ENCODE data around the gene ACYP1. TPM values are rescaled to one million over a fixed set of nuclear protein-coding genes. Genes with fewer than 3 reads are reported as not detected.

ACYP1 gene
- total RNA-seq, 1 donor from 2014 or later = 10.4 TPM

DNA sequence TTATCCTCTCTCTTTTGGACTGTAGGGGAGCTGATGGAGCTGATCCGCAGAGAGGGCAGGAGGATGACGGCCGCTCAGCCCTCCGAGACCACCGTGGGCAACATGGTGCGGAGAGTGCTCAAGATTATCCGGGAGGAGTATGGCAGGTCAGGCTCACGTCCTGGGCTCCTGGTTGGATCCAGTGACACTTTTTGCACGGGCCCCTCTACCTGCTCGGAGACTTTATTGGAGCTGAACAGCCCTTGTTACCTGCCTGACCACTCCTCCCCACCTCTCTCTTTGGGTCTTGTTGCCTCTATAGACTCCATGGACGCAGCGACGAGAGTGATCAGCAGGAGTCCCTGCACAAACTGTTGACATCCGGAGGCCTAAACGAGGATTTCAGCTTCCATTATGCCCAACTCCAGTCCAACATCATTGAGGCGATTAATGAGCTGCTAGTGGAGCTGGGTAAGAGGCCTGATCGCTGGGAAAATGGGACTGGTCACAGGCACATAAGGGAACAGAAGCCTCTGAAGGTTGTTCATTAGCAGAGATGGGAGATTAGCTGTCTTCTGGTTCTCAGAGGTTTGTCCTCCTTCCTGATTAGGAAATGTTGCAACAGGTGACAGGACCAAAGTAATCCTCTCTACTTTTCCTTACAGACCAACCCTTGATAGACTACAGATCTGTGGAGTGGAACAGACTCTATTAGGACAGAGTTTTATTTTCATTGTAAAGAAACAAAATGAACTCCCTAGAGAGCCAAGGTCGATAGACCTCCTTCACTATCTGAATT is 60.4 kb downstream of the ACYP1 start:
- TF ChIP-seq, protein P1, sequence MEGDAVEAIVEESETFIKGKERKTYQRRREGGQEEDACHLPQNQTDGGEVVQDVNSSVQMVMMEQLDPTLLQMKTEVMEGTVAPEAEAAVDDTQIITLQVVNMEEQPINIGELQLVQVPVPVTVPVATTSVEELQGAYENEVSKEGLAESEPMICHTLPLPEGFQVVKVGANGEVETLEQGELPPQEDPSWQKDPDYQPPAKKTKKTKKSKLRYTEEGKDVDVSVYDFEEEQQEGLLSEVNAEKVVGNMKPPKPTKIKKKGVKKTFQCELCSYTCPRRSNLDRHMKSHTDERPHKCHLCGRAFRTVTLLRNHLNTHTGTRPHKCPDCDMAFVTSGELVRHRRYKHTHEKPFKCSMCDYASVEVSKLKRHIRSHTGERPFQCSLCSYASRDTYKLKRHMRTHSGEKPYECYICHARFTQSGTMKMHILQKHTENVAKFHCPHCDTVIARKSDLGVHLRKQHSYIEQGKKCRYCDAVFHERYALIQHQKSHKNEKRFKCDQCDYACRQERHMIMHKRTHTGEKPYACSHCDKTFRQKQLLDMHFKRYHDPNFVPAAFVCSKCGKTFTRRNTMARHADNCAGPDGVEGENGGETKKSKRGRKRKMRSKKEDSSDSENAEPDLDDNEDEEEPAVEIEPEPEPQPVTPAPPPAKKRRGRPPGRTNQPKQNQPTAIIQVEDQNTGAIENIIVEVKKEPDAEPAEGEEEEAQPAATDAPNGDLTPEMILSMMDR (IDR thresholded peaks at IDR 0.05) = no peak
- Mint-ChIP-seq H3K27ac (ENCODE audit: unreplicated experiment) (peak overlapping the region; percentile 85), H3K4me3 (ENCODE audit: unreplicated experiment) (peak overlapping the region; percentile 100), H3K27me3 (ENCODE audit: unreplicated experiment) (peaks cover 14% of the 10 kb centered on the region), H3K4me1 (ENCODE audit: unreplicated experiment) (peaks cover 29% of the 10 kb centered on the region), H3K9me3 (ENCODE audit: unreplicated experiment) (no peaks in the 10 kb centered on the region), H3K36me3 (ENCODE audit: unreplicated experiment) (peaks cover 41% of the 10 kb centered on the region)
- DNase-seq (ENCODE audit: extremely low spot score, unreplicated experiment) = no peak

Other genes starting within 250 kb of the ACYP1 start
- not detected in 2 replicates for gene PROX2, start 187.9 kb downstream of the ACYP1 start, total RNA-seq
- gene DLST, start 182.1 kb downstream of the ACYP1 start, total RNA-seq = 101 and 107 TPM in 2 replicates
- 0.65 and 0.97 TPM in 2 replicates for gene RPS6KL1, start 140.8 kb downstream of the ACYP1 start, total RNA-seq
- gene PGF, start 108.4 kb downstream of the ACYP1 start, total RNA-seq = 3.5 and 3.9 TPM in 2 replicates
- 44.4 and 46.7 TPM in 2 replicates for gene EIF2B2, start 61.1 kb downstream of the ACYP1 start, total RNA-seq
- gene MLH3, start 12.6 kb downstream of the ACYP1 start, total RNA-seq = 21.8 and 22.9 TPM in 2 replicates
- 0.08 and 1.0 TPM in 2 replicates for gene ZC2HC1C, start 5.6 kb upstream of the ACYP1 start, total RNA-seq
- 116 and 117 TPM in 2 replicates for gene NEK9, start 63.0 kb upstream of the ACYP1 start, total RNA-seq
- 380 and 409 TPM in 2 replicates for gene TMED10, start 112.6 kb upstream of the ACYP1 start, total RNA-seq
- gene FOS, start 214.8 kb upstream of the ACYP1 start, total RNA-seq = 438 and 598 TPM in 2 replicates